Mesendoderm (in vitro differentiated cells): ENCODE measurements around the gene TBXA2R. TPM values are rescaled to one million over a fixed set of nuclear protein-coding genes. Genes with fewer than 3 reads are reported as not detected.

Source experiments
- DNase-seq: peaks from one replicate; pipeline ENCODE4 v3.0.0; 2013
- H2AK5ac ChIP-seq: 2 replicates; pipeline ENCODE4 v1.6.1; 2013; ENCODE audit warnings: low read length, inconsistent platforms
- H2BK120ac ChIP-seq: 2 replicates; pipeline ENCODE4 v1.6.1; 2013; ENCODE audit warnings: low read depth, mild to moderate bottlenecking, low read length, moderate library complexity, mixed read lengths
- H2BK15ac ChIP-seq: replicated peaks from 2 replicates; pipeline ENCODE4 v1.6.1; 2013; ENCODE audit warnings: low read depth, mild to moderate bottlenecking, moderate library complexity
- H2BK5ac ChIP-seq: 2 replicates; pipeline ENCODE4 v1.6.1; 2013; ENCODE audit warnings: low read length, inconsistent platforms
- H3K18ac ChIP-seq: 2 replicates; pipeline ENCODE4 v1.6.1; 2013; ENCODE audit warnings: mild to moderate bottlenecking, low read length, mixed read lengths
- H3K23ac ChIP-seq: one replicate; pipeline ENCODE4 v1.6.1; 2013; ENCODE audit warnings: low read length
- H3K27ac ChIP-seq: 2 replicates; pipeline ENCODE4 v1.5.1; 2013; ENCODE audit warnings: low read depth, mild to moderate bottlenecking, inconsistent platforms, low read length, moderate library complexity
- H3K27me3 ChIP-seq: 2 replicates; pipeline ENCODE4 v1.6.1; 2013; ENCODE audit warnings: low read length, control low read depth, mild to moderate bottlenecking, inconsistent platforms; ENCODE audit not compliant: insufficient read depth, poor library complexity
- H3K36me3 ChIP-seq: 2 replicates; pipeline ENCODE4 v1.6.1; 2013; ENCODE audit warnings: low read length, inconsistent platforms; ENCODE audit not compliant: control insufficient read depth, insufficient read depth
- H3K4ac ChIP-seq: one replicate; pipeline ENCODE4 v1.6.1; 2013; ENCODE audit warnings: low read depth, mild to moderate bottlenecking, low read length, moderate library complexity
- H3K4me1 ChIP-seq: 2 replicates; pipeline ENCODE4 v1.6.1; 2013; ENCODE audit warnings: low read depth, low read length, inconsistent platforms; ENCODE audit not compliant: control insufficient read depth
- H3K4me2 ChIP-seq: 2 replicates; pipeline ENCODE4 v1.6.1; 2013; ENCODE audit warnings: low read length
- H3K4me3 ChIP-seq: 2 replicates; pipeline ENCODE4 v1.5.1; 2013; ENCODE audit warnings: mild to moderate bottlenecking, low read length
- H3K56ac ChIP-seq: one replicate; pipeline ENCODE4 v1.6.1; 2013; ENCODE audit warnings: low read length
- H3K79me1 ChIP-seq: 2 replicates; pipeline ENCODE4 v1.6.1; 2013; ENCODE audit warnings: low read length, inconsistent platforms
- H3K79me2 ChIP-seq: 2 replicates; pipeline ENCODE4 v1.6.1; 2013; ENCODE audit warnings: mild to moderate bottlenecking, low read length; ENCODE audit not compliant: control insufficient read depth, insufficient read depth
- H3K9ac ChIP-seq: 2 replicates; pipeline ENCODE4 v1.6.1; 2013; ENCODE audit warnings: low read length, inconsistent platforms
- H4K5ac ChIP-seq: one replicate; pipeline ENCODE4 v1.6.1; 2013; ENCODE audit warnings: low read length
- H4K8ac ChIP-seq: one replicate; pipeline ENCODE4 v1.6.1; 2013; ENCODE audit warnings: low read depth, mild to moderate bottlenecking, control low read depth, low read length, moderate library complexity
- whole genome bisulfite sequencing: extraction: QIAGEN DNeasy Blood & Tissue Kit; methylation state at CpG from one replicate; pipeline ENCODE4 v1.1.7; 2013; ENCODE audit warnings: low lambda C conversion rate, missing lambda C conversion rate; ENCODE audit not compliant: insufficient coverage; ENCODE audit errors: extremely low coverage; 5-methylcytosine and 5-hydroxymethylcytosine counted together
- polyA plus RNA-seq, 2 experiments: library from polyadenylated mRNA; stranded (reverse); fragments of 200-250 nt; gene quantifications; one replicate each; pipeline ENCODE4 v1.2.3, GENCODE V29; 2013

Gene TBXA2R
- 0.63 TPM for polyA plus RNA-seq (2013, experiment 1 of 2)
- polyA plus RNA-seq (2013, experiment 2 of 2) = 0.56 TPM

- DNase-seq = peak; percentile 49
- H3K18ac ChIP-seq = peak within 1 kb of the TSS; percentile 15
- peaks cover 4% of the 10 kb centered on the region for H3K4me1 ChIP-seq
- no peak within 1 kb of the TSS for H4K5ac ChIP-seq
- H3K79me2 ChIP-seq = no peaks in the 10 kb centered on the region
- H3K79me1 ChIP-seq = no peaks in the 10 kb centered on the region
- peak within 1 kb of the TSS; percentile 22 for H3K4ac ChIP-seq
- no peak within 1 kb of the TSS for H2BK120ac ChIP-seq
- WGBS = no CpG with 5 or more reads among the region's 46 CpGs
- peak within 1 kb of the TSS; percentile 63 for H3K9ac ChIP-seq
- no peak within 1 kb of the TSS for H4K8ac ChIP-seq
- no peak within 1 kb of the TSS for H2BK5ac ChIP-seq
- H3K27ac ChIP-seq = no peak within 1 kb of the TSS
- H3K4me3 ChIP-seq = no peak within 1 kb of the TSS
- no peaks in the 10 kb centered on the region for H3K27me3 ChIP-seq
- H3K36me3 ChIP-seq = peaks cover 1% of the 10 kb centered on the region
- peak within 1 kb of the TSS; percentile 89 for H3K56ac ChIP-seq
- H3K4me2 ChIP-seq = peak within 1 kb of the TSS; percentile 84
- no peak within 1 kb of the TSS for H2AK5ac ChIP-seq
- no peak within 1 kb of the TSS for H3K23ac ChIP-seq
- no peak within 1 kb of the TSS for H2BK15ac ChIP-seq
Observed at GRCh38 chr19:3606690-3607289, at the start of gene TBXA2R. Gene TBXA2R (minus strand): TSS chr19:3606875. CDS start chr19:3600634, 6,241 bp downstream.

- H2BK15ac ChIP-seq = no peak overlapping the region
- no peak overlapping the region for H3K4me2 ChIP-seq
- H4K5ac ChIP-seq = no peak overlapping the region
- no peaks in the 10 kb centered on the region for H3K27me3 ChIP-seq
- no peak overlapping the region for H2BK120ac ChIP-seq
- no peaks in the 10 kb centered on the region for H3K36me3 ChIP-seq
- no peak for DNase-seq
- H3K23ac ChIP-seq = no peak overlapping the region
- H3K4me1 ChIP-seq = no peaks in the 10 kb centered on the region
- no peak overlapping the region for H3K9ac ChIP-seq
- WGBS = no CpG with 5 or more reads among the region's 36 CpGs
- H3K79me2 ChIP-seq = no peaks in the 10 kb centered on the region
- H3K56ac ChIP-seq = no peak overlapping the region
- no peak overlapping the region for H3K4me3 ChIP-seq
- H3K4ac ChIP-seq = no peak overlapping the region
- no peak overlapping the region for H2AK5ac ChIP-seq
- H3K18ac ChIP-seq = no peak overlapping the region
- H3K79me1 ChIP-seq = no peaks in the 10 kb centered on the region
- H3K27ac ChIP-seq = no peak overlapping the region
- H4K8ac ChIP-seq = no peak overlapping the region
- H2BK5ac ChIP-seq = no peak overlapping the region
Observed at GRCh38 chr19:3656073-3656746, 49.5 kb upstream of the TBXA2R start.

DNA sequence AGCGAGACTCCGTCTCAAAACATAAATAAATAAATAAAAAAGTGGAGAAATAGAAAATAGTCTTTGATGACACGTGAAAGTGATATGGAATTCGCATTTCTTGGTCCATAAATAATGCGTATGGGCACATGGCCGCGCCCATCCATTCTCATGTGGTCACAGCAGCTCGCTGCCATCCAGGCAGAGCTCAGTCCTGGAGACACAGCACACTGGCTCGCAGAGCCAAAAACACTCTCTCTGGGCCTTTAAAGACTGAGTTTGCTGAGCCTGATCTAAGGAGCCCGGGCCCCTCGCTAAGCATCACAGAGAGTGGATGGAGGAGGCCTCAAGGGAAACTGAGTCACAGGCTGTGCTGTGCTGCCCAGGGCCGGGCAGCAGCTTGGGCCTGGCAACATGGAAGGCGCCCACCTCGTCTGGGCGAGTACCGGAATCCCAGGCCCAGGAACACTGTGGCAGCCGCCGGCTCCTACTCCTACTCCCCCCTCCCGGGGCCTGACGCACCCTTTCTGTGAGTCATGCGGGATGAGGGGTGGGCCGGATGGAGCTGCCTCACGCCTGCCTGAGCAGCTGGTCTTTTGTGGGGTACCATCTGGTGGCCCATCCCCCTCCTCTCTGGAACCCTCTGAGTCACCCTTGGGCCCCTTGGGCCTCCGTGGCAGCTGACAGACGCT, 48.9 kb upstream of the TBXA2R start:
- H3K56ac ChIP-seq = no peak overlapping the region
- no peak overlapping the region for H2BK5ac ChIP-seq
- H4K5ac ChIP-seq = no peak overlapping the region
- no peak overlapping the region for H3K9ac ChIP-seq
- DNase-seq = no peak
- no peaks in the 10 kb centered on the region for H3K79me2 ChIP-seq
- no peak overlapping the region for H3K27ac ChIP-seq
- no peak overlapping the region for H3K23ac ChIP-seq
- WGBS = no CpG with 5 or more reads among the region's 25 CpGs
- no peak overlapping the region for H3K18ac ChIP-seq
- no peak overlapping the region for H3K4ac ChIP-seq
- H2AK5ac ChIP-seq = no peak overlapping the region
- H3K4me1 ChIP-seq = no peaks in the 10 kb centered on the region
- H3K4me3 ChIP-seq = no peak overlapping the region
- no peak overlapping the region for H4K8ac ChIP-seq
- H3K4me2 ChIP-seq = no peak overlapping the region
- H2BK15ac ChIP-seq = no peak overlapping the region
- no peaks in the 10 kb centered on the region for H3K27me3 ChIP-seq
- H3K36me3 ChIP-seq = no peaks in the 10 kb centered on the region
- no peak overlapping the region for H2BK120ac ChIP-seq
- no peaks in the 10 kb centered on the region for H3K79me1 ChIP-seq

DNA sequence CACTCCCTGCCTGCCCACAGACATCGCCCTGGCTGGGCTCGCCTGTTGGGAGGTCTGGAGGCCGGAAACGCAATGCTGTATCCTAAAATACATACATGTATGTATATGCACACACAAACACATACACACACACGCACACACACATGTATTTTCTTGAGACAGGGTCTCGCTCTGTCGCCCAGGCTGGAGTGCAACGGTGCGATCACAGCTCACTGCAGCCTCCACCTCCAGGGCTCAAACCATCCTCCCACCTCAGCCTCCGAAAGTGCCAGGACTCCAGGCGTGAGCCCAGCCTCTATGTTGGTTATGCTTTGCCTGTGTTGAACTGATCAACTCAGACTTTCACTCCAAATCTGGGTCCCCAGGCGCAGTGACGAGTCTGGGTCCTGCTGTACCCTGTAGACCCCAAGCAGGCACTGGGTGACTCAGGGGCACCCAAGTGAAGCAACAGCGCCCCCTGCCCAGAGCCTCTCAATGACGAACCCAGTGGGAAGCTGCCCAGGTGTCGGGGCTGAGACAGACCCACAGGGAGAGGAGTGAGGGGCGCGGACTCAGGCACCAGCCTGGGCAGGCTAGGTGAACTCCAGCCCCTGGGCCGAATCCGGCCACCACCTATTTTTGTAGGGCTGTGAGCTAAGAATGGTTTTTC, 47.3 kb upstream of the TBXA2R start:
- Histone ChIP-seq H3K4me1 (no peaks in the 10 kb centered on the region), H3K4ac (no peak overlapping the region), H3K79me1 (no peaks in the 10 kb centered on the region), H3K27me3 (no peaks in the 10 kb centered on the region), H2BK5ac (no peak overlapping the region), H3K56ac (no peak overlapping the region), H3K18ac (no peak overlapping the region), H3K27ac (no peak overlapping the region), H3K79me2 (no peaks in the 10 kb centered on the region), H3K23ac (no peak overlapping the region), H3K4me2 (no peak overlapping the region), H3K36me3 (no peaks in the 10 kb centered on the region), H3K4me3 (no peak overlapping the region), H3K9ac (no peak overlapping the region), H4K8ac (no peak overlapping the region), H2BK120ac (no peak overlapping the region), H2AK5ac (no peak overlapping the region), H4K5ac (no peak overlapping the region), H2BK15ac (no peak overlapping the region)
- no peak for DNase-seq
- no CpG with 5 or more reads among the region's 20 CpGs for whole genome bisulfite sequencing

- no peaks in the 10 kb centered on the region for H3K79me2 ChIP-seq
- no peak overlapping the region for H3K9ac ChIP-seq
- H3K79me1 ChIP-seq = no peaks in the 10 kb centered on the region
- no peak overlapping the region for H3K23ac ChIP-seq
- H3K27ac ChIP-seq = no peak overlapping the region
- no peak overlapping the region for H3K18ac ChIP-seq
- H3K4me1 ChIP-seq = no peaks in the 10 kb centered on the region
- no peak overlapping the region for H2AK5ac ChIP-seq
- H4K8ac ChIP-seq = no peak overlapping the region
- no peak overlapping the region for H2BK15ac ChIP-seq
- no peak overlapping the region for H2BK5ac ChIP-seq
- no peak overlapping the region for H3K4me3 ChIP-seq
- no CpG with 5 or more reads among the region's 37 CpGs for WGBS
- H3K27me3 ChIP-seq = no peaks in the 10 kb centered on the region
- no peak overlapping the region for H4K5ac ChIP-seq
- no peak overlapping the region for H3K4me2 ChIP-seq
- no peak overlapping the region for H2BK120ac ChIP-seq
- H3K36me3 ChIP-seq = no peaks in the 10 kb centered on the region
- no peak for DNase-seq
- no peak overlapping the region for H3K4ac ChIP-seq
- H3K56ac ChIP-seq = no peak overlapping the region
Observed at GRCh38 chr19:3653081-3653795, 46.6 kb upstream of the TBXA2R start.
